ENCODE results near the gene TMCC3.

Gene TMCC3

DNA sequence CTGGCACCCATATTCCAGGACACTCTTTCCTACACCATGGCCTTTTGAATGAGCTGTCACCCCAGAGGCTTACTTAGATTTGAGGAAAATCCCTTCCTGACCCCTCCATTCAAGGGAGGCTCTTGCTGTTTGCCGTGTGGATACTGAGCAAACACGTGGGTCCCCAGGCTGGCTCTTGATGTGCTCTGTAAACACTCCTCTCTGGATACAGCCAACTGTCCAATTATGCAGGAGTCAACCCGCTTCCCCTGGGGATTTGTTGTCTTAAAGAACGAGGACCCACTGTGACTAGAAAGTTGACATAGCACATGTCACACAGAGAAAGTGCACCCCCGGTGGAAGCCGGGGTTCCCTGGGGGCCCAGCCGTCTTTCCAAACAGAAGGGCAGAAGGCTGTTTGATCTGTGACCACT, 114.8 kb downstream of the TMCC3 start:
- Histone ChIP-seq H3K4me3 (ENCODE audit: low read depth, low read length) (no peak overlapping the region), H3K27me3 (replicated peaks) (no peaks in the 10 kb centered on the region), H3K27ac (no peak overlapping the region), H3K36me3 (replicated peaks) (no peaks in the 10 kb centered on the region)
- no peak for DNase-seq
- TF ChIP-seq, protein P1, sequence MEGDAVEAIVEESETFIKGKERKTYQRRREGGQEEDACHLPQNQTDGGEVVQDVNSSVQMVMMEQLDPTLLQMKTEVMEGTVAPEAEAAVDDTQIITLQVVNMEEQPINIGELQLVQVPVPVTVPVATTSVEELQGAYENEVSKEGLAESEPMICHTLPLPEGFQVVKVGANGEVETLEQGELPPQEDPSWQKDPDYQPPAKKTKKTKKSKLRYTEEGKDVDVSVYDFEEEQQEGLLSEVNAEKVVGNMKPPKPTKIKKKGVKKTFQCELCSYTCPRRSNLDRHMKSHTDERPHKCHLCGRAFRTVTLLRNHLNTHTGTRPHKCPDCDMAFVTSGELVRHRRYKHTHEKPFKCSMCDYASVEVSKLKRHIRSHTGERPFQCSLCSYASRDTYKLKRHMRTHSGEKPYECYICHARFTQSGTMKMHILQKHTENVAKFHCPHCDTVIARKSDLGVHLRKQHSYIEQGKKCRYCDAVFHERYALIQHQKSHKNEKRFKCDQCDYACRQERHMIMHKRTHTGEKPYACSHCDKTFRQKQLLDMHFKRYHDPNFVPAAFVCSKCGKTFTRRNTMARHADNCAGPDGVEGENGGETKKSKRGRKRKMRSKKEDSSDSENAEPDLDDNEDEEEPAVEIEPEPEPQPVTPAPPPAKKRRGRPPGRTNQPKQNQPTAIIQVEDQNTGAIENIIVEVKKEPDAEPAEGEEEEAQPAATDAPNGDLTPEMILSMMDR (IDR thresholded peaks at IDR 0.05; ENCODE audit: low read depth, low read length, missing control alignments) = no peak
- in situ Hi-C loops (cut with HindIII; ENCODE audit: low pct_ligation_motif_present, low sequenced_read_pairs) = no loop called here

DNA sequence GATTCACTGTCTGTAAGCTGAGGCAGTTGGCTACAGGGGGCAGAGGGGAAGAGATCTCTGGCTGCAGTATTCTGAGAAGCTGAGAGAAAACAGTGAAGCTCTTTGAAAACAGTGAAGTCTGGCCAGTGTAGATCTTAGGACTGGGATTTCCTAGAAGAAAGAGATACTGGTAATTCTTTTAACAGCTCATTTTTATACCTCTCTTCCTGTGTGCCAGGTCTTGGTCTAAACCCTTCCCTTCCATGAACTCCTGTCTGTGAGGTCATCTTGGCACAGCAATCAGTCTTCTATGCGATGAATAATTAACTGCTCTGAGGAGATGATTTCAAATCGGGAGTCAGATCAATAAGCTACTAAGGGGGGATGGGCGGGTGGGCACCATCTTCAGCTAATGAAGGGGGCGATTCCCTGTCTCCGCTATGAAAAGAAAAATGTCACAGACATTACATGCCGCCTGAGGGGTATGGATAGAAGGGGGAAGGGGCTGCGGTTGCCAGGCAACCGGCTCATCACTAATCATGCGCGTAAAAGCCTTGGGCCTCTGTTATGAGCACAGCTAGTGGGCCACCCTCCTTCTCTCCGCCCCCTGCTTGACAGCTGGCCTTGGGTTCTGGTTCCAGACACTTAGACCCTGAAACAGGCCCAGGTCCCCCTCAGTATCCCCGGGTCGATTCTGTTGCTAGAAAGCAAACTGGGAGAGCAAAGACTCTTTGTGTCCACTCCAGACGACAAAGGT, 115.4 kb downstream of the TMCC3 start:
- Histone ChIP-seq H3K36me3 (replicated peaks) (no peaks in the 10 kb centered on the region), H3K4me3 (ENCODE audit: low read depth, low read length) (no peak overlapping the region), H3K27me3 (replicated peaks) (no peaks in the 10 kb centered on the region), H3K27ac (no peak overlapping the region)
- no peak for DNase-seq
- TF ChIP-seq, protein P1 (IDR thresholded peaks at IDR 0.05; ENCODE audit: low read depth, low read length, missing control alignments) = no peak
- in situ Hi-C loops (cut with HindIII; ENCODE audit: low pct_ligation_motif_present, low sequenced_read_pairs) = no loop called here

DNA sequence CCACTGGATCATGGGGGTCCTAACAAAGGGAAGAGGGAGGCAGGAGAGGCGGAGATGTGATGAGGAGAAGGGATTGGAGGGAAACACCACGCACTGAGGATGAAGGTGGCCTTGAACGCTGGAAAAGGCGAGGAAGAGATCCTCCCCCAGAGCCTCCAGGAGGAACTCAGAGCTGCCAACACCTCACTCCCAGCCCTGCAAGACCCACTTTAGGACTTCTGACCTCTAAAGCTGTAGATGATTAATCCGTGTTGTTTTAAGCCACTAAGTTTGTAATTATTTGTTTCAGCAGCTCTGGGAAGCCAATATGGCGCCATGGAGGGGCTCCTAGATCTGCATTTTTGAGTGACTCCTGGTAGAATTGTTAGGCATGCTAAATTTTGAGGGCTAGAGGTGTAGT, 116.1 kb downstream of the TMCC3 start:
- DNase-seq = no peak
- Histone ChIP-seq H3K27ac (no peak overlapping the region), H3K4me3 (ENCODE audit: low read depth, low read length) (no peak overlapping the region), H3K36me3 (replicated peaks) (no peaks in the 10 kb centered on the region), H3K27me3 (replicated peaks) (no peaks in the 10 kb centered on the region)
- in situ Hi-C loops (cut with HindIII; ENCODE audit: low pct_ligation_motif_present, low sequenced_read_pairs) = no loop called here
- TF ChIP-seq, protein P1 (IDR thresholded peaks at IDR 0.05; ENCODE audit: low read depth, low read length, missing control alignments) = no peak

DNA sequence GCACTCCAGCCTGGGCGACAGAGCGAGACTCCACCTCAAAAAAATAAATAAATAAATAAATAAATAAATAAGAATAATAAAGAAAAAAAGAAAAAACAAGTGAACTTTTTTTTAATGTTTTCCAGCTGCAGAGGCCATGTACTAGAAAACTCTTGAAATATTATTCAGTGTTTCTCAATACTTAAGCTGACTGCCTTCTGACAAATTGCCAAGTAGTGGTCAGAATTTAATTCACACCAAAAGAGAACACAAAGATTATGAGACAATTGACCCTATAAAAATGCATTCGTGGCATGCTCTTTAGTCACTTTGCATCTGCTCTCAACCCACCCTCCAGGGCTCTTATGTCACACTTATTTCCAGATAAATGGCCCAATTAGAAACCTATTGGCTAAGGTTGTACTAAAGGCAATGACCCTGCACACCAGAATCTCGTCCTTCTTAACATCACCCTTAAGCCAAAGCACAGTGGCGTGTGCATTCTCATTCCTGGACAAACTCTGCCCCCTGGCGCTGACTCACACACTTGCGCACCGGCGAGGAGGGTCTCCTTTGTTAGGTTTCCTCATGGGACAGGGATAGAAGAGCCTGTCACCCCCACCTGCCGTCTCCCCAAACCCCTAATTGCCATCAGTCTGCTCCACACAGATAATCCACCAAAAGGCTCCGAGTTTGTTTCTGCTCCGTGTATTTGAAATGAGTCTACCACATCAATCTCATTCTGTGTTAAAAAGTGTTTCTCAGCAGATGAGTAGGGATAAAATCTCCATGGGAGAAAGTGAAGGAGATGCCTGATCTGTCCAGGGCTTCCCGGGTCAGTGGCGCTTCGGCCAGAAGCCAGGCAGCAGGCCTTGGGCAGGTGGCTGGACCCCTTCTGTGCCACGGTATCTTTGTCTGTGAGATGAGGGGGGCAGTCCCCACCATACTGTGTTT, 117.6 kb downstream of the TMCC3 start:
- no peaks in the 10 kb centered on the region for H3K36me3 ChIP-seq (replicated peaks)
- in situ Hi-C loops (cut with HindIII; ENCODE audit: low pct_ligation_motif_present, low sequenced_read_pairs) = no loop called here
- no peak overlapping the region for H3K27ac ChIP-seq
- DNase-seq = peak; percentile 52
- no peaks in the 10 kb centered on the region for H3K27me3 ChIP-seq (replicated peaks)
- TF ChIP-seq, protein P1 (IDR thresholded peaks at IDR 0.05; ENCODE audit: low read depth, low read length, missing control alignments) = peak; percentile 91
- no peak overlapping the region for H3K4me3 ChIP-seq (ENCODE audit: low read depth, low read length)

DNA sequence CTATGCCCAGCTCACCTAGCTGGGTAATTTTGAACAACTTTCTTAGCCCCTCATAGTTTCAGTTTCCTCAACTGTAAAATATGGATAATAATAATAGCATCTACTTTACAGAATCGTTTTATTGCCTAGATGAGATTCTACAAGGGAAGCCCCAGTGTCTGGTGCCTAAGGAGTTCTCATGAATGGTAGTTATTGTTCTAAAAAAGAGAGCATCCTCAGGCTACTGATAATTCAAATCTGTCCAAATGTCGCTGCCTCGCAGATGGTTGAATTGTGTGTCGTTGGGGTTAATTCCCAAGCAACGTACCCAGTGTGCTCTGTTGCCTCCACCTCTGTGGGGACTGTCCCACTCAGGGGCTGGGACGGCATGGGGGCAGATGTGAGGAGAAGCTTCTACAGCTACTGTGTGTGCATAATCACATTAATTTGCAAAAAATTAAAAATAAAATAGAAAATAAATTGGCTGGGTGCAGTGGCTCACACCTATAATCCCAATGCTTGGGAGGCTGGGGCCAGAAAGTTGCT, 119.1 kb downstream of the TMCC3 start:
- TF ChIP-seq, protein P1 (IDR thresholded peaks at IDR 0.05; ENCODE audit: low read depth, low read length, missing control alignments) = no peak
- no peaks in the 10 kb centered on the region for H3K36me3 ChIP-seq (replicated peaks)
- no peak for DNase-seq
- no peaks in the 10 kb centered on the region for H3K27me3 ChIP-seq (replicated peaks)
- no peak overlapping the region for H3K4me3 ChIP-seq (ENCODE audit: low read depth, low read length)
- H3K27ac ChIP-seq = no peak overlapping the region
- in situ Hi-C loops (cut with HindIII; ENCODE audit: low pct_ligation_motif_present, low sequenced_read_pairs) = no loop called here
